MM.1S (cell line): ENCODE results near the gene CAPN9.

Experiments used
- DNase-seq: peaks from one replicate; pipeline ENCODE4 v3.0.0-alpha.2; 2015
- H2AFZ ChIP-seq: fragments of 300-600 bp; sonication (generic); 2 replicates; pipeline ENCODE4 v1.6.0; 2016; ENCODE audit warnings: antibody characterized with exemption, low read length
- H3F3A ChIP-seq: fragments of 300-600 bp; sonication (generic); 2 replicates; pipeline ENCODE4 v1.6.1; 2016; ENCODE audit warnings: mild to moderate bottlenecking, antibody characterized with exemption, low read length, moderate library complexity, mixed read lengths; ENCODE audit not compliant: insufficient read depth
- H3K27ac ChIP-seq: fragments of 300-600 bp; sonication (generic); 2 replicates; pipeline ENCODE4 v1.5.1; 2016; ENCODE audit warnings: mild to moderate bottlenecking, low read length
- H3K27me3 ChIP-seq: fragments of 300-600 bp; sonication (generic); replicated peaks from 2 replicates; pipeline ENCODE4 v1.6.0; 2016; ENCODE audit warnings: low read length; ENCODE audit not compliant: insufficient read depth
- H3K36me3 ChIP-seq: fragments of 300-600 bp; sonication (generic); replicated peaks from 2 replicates; pipeline ENCODE4 v1.6.1; 2016; ENCODE audit warnings: mild to moderate bottlenecking, low read length, mixed read lengths; ENCODE audit not compliant: insufficient read depth
- H3K4me1 ChIP-seq: fragments of 300-600 bp; sonication (generic); 2 replicates; pipeline ENCODE4 v1.6.1; 2016; ENCODE audit warnings: low read length, mixed read lengths
- H3K4me2 ChIP-seq: fragments of 300-600 bp; sonication (generic); 2 replicates; pipeline ENCODE4 v1.6.0; 2016; ENCODE audit warnings: low read depth, low read length
- H3K4me3 ChIP-seq: fragments of 300-600 bp; sonication (generic); 2 replicates; pipeline ENCODE4 v1.5.1; 2016; ENCODE audit warnings: low read length, mixed read lengths
- H3K79me2 ChIP-seq: fragments of 300-600 bp; sonication (generic); 2 replicates; pipeline ENCODE4 v1.6.1; 2016; ENCODE audit warnings: mixed run types, low read length, mixed read lengths
- H3K9ac ChIP-seq: fragments of 300-600 bp; sonication (generic); 2 replicates; pipeline ENCODE4 v1.6.1; 2016; ENCODE audit warnings: low read length, mixed read lengths
- H3K9me2 ChIP-seq: fragments of 300-600 bp; sonication (generic); replicated peaks from 2 replicates; pipeline ENCODE4 v1.6.1; 2016; ENCODE audit warnings: mild to moderate bottlenecking, low read length, mixed read lengths; ENCODE audit not compliant: insufficient read depth
- H3K9me3 ChIP-seq: fragments of 300-600 bp; sonication (generic); replicated peaks from 2 replicates; pipeline ENCODE4 v1.6.1; 2016; ENCODE audit warnings: mild to moderate bottlenecking, low read length, mixed read lengths; ENCODE audit not compliant: insufficient read depth
- H4K20me1 ChIP-seq: fragments of 300-600 bp; sonication (generic); 2 replicates; pipeline ENCODE4 v1.6.1; 2016; ENCODE audit warnings: mild to moderate bottlenecking, low read length, moderate library complexity, mixed read lengths; ENCODE audit not compliant: insufficient read depth
- CTCF ChIP-seq: fragments of 300-600 bp; sonication (generic); IDR thresholded peaks from 2 replicates; pipeline ENCODE4 v1.5.1; 2016; ENCODE audit warnings: antibody characterized with exemption, low read length, mixed read lengths
- EZH2 ChIP-seq: fragments of 300-600 bp; sonication (generic); optimal IDR thresholded peaks from 2 replicates; pipeline ENCODE3; 2017; ENCODE audit warnings: low read depth, mild to moderate bottlenecking, antibody characterized with exemption, low read length, mixed read lengths
- EZH2phosphoT487 ChIP-seq: fragments of 300-600 bp; sonication (generic); IDR thresholded peaks from 2 replicates; pipeline ENCODE4 v1.6.1; 2018; ENCODE audit warnings: antibody characterized with exemption, low read length

The CAPN9 gene

GRCh38 chr1:230750576-230750975, 3.4 kb downstream of the CAPN9 start:
- H3K79me2 ChIP-seq: no peaks in the 10 kb centered on the region
- DNase-seq: no peak
- H3K27ac ChIP-seq: no peak overlapping the region
- H3K36me3 ChIP-seq: no peaks in the 10 kb centered on the region
- no peaks in the 10 kb centered on the region for H4K20me1 ChIP-seq
- no peaks in the 10 kb centered on the region for H3F3A ChIP-seq
- H3K27me3 ChIP-seq: no peaks in the 10 kb centered on the region
- no peak overlapping the region for H2AFZ ChIP-seq
- H3K9me3 ChIP-seq: no peaks in the 10 kb centered on the region
- H3K4me2 ChIP-seq: no peak overlapping the region
- no peak for TF ChIP-seq CTCF
- no peak for TF ChIP-seq EZH2
- no peak for TF ChIP-seq EZH2phosphoT487
- H3K9ac ChIP-seq: no peak overlapping the region
- H3K4me3 ChIP-seq: no peak overlapping the region
- H3K4me1 ChIP-seq: no peaks in the 10 kb centered on the region
- no peaks in the 10 kb centered on the region for H3K9me2 ChIP-seq

- H3K9me2 ChIP-seq: no peaks in the 10 kb centered on the region
- no peaks in the 10 kb centered on the region for H4K20me1 ChIP-seq
- TF ChIP-seq EZH2phosphoT487: no peak
- no peak for TF ChIP-seq EZH2
- TF ChIP-seq CTCF: no peak
- H3K79me2 ChIP-seq: no peaks in the 10 kb centered on the region
- H3F3A ChIP-seq: no peaks in the 10 kb centered on the region
- H3K27ac ChIP-seq: no peak overlapping the region
- no peaks in the 10 kb centered on the region for H3K27me3 ChIP-seq
- no peak overlapping the region for H3K4me3 ChIP-seq
- H3K36me3 ChIP-seq: no peaks in the 10 kb centered on the region
- H2AFZ ChIP-seq: no peak overlapping the region
- H3K4me2 ChIP-seq: no peak overlapping the region
- DNase-seq: no peak
- H3K9ac ChIP-seq: no peak overlapping the region
- H3K4me1 ChIP-seq: no peaks in the 10 kb centered on the region
- H3K9me3 ChIP-seq: no peaks in the 10 kb centered on the region
Measured at GRCh38 chr1:230750986-230751625, 3.9 kb downstream of the CAPN9 start.

GRCh38 chr1:230752407-230752806, 5.2 kb downstream of the CAPN9 start:
- Histone ChIP-seq H3K4me3 (no peak overlapping the region), H3K4me2 (no peak overlapping the region), H3K9ac (no peak overlapping the region), H3F3A (no peaks in the 10 kb centered on the region), H3K36me3 (no peaks in the 10 kb centered on the region), H2AFZ (no peak overlapping the region), H4K20me1 (no peaks in the 10 kb centered on the region), H3K27me3 (no peaks in the 10 kb centered on the region), H3K79me2 (no peaks in the 10 kb centered on the region), H3K4me1 (no peaks in the 10 kb centered on the region), H3K27ac (no peak overlapping the region), H3K9me2 (no peaks in the 10 kb centered on the region), H3K9me3 (no peaks in the 10 kb centered on the region)
- no peak for DNase-seq
- no peak for TF ChIP-seq CTCF
- no peak for TF ChIP-seq EZH2
